Measurements from ENCODE around the gene KIF26B.

DNA sequence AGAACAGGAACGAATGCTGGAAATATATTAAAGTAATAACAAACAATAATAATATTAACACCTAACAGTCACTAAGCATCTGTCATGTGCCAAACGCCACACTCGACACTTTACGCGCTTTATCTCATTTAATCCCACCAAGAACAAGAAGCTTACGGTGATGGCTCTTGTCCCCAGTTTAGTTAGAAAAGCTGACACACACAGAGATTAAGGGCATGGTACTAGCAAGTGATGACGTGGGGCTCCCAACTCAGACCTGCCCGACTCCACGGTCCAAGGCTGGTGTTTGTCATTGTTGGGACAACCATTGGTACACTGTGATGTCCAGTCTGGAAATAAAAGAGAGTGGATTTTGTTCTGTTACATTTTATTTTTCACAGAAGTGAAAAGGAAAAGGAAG, 41.1 kb upstream of the KIF26B start:
- TF ChIP-seq, protein P1, sequence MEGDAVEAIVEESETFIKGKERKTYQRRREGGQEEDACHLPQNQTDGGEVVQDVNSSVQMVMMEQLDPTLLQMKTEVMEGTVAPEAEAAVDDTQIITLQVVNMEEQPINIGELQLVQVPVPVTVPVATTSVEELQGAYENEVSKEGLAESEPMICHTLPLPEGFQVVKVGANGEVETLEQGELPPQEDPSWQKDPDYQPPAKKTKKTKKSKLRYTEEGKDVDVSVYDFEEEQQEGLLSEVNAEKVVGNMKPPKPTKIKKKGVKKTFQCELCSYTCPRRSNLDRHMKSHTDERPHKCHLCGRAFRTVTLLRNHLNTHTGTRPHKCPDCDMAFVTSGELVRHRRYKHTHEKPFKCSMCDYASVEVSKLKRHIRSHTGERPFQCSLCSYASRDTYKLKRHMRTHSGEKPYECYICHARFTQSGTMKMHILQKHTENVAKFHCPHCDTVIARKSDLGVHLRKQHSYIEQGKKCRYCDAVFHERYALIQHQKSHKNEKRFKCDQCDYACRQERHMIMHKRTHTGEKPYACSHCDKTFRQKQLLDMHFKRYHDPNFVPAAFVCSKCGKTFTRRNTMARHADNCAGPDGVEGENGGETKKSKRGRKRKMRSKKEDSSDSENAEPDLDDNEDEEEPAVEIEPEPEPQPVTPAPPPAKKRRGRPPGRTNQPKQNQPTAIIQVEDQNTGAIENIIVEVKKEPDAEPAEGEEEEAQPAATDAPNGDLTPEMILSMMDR (IDR thresholded peaks at IDR 0.05; ENCODE audit: low read length), result no peak
- TF ChIP-seq EZH2 (optimal IDR thresholded peaks at IDR 0.05; ENCODE audit: low read depth, low read length), result no peak

All from MM.1S (cell line).